Measurements from ENCODE around the gene DOP1A.

Gene DOP1A

GRCh38 chr6:83193747-83194566, 126.5 kb downstream of the DOP1A start:
- no peak for DNase-seq (ENCODE audit: extremely low read depth, low read depth)
- no peak for TF ChIP-seq CTCF (IDR thresholded peaks at IDR 0.05; ENCODE audit: low read depth, low read length)

GRCh38 chr6:83198486-83199172, 131.2 kb downstream of the DOP1A start:
- DNase-seq (ENCODE audit: extremely low read depth, low read depth): no peak
- no peak for TF ChIP-seq CTCF (IDR thresholded peaks at IDR 0.05; ENCODE audit: low read depth, low read length)

- no peak for DNase-seq (ENCODE audit: extremely low read depth, low read depth)
- TF ChIP-seq CTCF (IDR thresholded peaks at IDR 0.05; ENCODE audit: low read depth, low read length): no peak
Observed at GRCh38 chr6:83199173-83199862, 131.8 kb downstream of the DOP1A start.

- no peak for TF ChIP-seq CTCF (IDR thresholded peaks at IDR 0.05; ENCODE audit: low read depth, low read length)
- no peak for DNase-seq (ENCODE audit: extremely low read depth, low read depth)
Observed at GRCh38 chr6:83199863-83200225, 132.4 kb downstream of the DOP1A start.

DNA sequence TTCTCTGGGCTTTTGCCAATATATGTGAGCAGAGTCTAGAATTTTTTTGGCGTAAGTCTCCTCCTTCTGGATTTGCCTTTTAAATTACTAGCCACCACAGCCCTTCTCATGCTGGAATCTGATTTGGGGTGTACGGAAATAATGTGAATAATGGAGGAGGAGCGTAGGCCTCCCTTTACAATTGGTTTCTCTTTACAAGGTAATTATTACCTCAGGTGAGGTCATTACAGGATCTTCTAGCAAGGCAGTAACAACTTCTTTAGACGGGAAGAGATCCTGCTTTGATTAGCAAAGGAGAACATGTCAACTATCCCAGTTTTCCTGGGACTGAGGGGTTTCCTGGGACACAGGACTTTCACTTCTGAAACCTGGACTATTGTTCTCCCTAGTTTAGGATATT, 134.6 kb downstream of the DOP1A start:
- DNase-seq (ENCODE audit: extremely low read depth, low read depth): no peak
- TF ChIP-seq CTCF (IDR thresholded peaks at IDR 0.05; ENCODE audit: low read depth, low read length): no peak

DNA sequence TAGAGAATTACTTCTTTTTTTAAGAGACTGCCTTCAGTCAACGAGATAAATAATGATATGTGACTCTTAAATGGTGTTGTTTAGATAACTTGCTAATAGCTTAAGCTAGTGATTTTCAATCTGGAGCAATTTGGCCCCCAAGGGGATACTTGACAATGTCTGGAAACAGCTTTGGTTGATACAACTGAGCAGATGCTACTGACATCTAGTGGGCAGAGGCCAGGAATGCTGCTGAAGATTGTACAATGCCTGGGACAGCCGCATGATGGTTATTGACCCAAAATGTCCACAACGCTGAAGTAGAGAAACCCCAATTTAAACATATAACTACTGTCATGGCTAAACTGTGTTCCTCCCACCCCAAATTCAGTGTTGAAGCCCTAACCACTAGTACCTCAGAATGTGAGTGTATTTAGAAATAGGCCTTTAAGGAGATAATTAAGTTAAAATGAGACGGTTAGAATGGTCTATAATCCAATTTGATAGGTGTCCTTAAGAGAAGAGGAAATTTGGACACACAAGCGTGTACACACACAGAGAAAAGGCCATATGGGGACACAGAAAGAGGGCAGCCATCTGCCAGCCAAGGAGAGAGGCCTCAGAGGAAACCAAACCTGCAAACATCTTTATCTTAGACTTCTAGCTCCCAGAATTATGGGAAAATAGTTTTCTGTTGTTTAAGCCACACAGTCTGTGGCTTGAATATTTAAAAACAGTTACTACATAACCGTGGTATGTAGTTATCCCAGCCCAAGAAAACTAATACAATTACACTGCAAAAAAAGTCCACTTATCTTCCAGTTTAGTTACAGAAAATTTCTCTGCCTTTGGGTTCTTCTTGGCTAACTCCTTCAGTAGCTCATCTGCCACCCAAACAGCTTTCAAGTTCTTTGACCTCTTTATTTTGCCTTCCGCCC, 147.9 kb downstream of the DOP1A start:
- TF ChIP-seq CTCF (IDR thresholded peaks at IDR 0.05; ENCODE audit: low read depth, low read length): peak; percentile 93

More for the DNA sequence above, 147.9 kb downstream of the DOP1A start:
- peak; percentile 47 for DNase-seq (ENCODE audit: extremely low read depth, low read depth)

Data from AG09319 (cell line).